Subcutaneous abdominal adipose tissue (tissue), 5 donors: Measurements from ENCODE around the gene NLGN4X.

Source experiments
- H3K27ac ChIP-seq: one replicate; pipeline ENCODE4 v1.7.0; 2013; ENCODE audit warnings: low read depth, mild to moderate bottlenecking, inconsistent platforms, low read length, moderate library complexity
- H3K27me3 ChIP-seq, 5 donors: one replicate each; pipeline ENCODE4 v1.7.0; 2013; ENCODE audit warnings: low read length in 5 of 5, inconsistent platforms in 1 of 5; ENCODE audit not compliant: control insufficient read depth in 5 of 5, insufficient read depth in 4 of 5
- H3K36me3 ChIP-seq, 5 donors: one replicate each; pipeline ENCODE4 v1.7.0; 2013; ENCODE audit warnings: low read length in 5 of 5; ENCODE audit not compliant: control insufficient read depth in 5 of 5, insufficient read depth in 5 of 5
- H3K4me1 ChIP-seq, 5 donors: one replicate each; pipeline ENCODE4 v1.7.0; 2013; ENCODE audit warnings: low read length in 5 of 5, mild to moderate bottlenecking in 3 of 5, moderate library complexity in 1 of 5; ENCODE audit not compliant: control insufficient read depth in 5 of 5, insufficient read depth in 5 of 5
- H3K4me3 ChIP-seq, 5 donors: one replicate each; pipeline ENCODE4 v1.7.0; 2013; ENCODE audit warnings: low read length in 5 of 5, low read depth in 1 of 5
- H3K9ac ChIP-seq, 5 donors: one replicate each; pipeline ENCODE4 v1.7.0; 2013; ENCODE audit warnings: low read length in 5 of 5, mild to moderate bottlenecking in 4 of 5, moderate library complexity in 3 of 5
- H3K9me3 ChIP-seq, 5 donors: one replicate each; pipeline ENCODE4 v1.7.0; 2013; ENCODE audit warnings: low read length in 5 of 5; ENCODE audit not compliant: control insufficient read depth in 5 of 5
- donor health status: healthy.
- donor health status: healthy.
- donor health status: healthy.
- donor health status: healthy.
- donor health status: healthy.

Gene NLGN4X

GRCh38 chrX:6024204-6024603 is 204.5 kb downstream of the NLGN4X start:
- Histone ChIP-seq H3K4me1 (no peaks in the 10 kb centered on the region), H3K4me3 (no peak overlapping the region), H3K9ac (no peak overlapping the region), H3K27ac (no peak overlapping the region), H3K27me3 (no peaks in the 10 kb centered on the region), H3K9me3 (no peaks in the 10 kb centered on the region), H3K36me3 (no peaks in the 10 kb centered on the region)

- Histone ChIP-seq H3K36me3 (no peaks in the 10 kb centered on the region), H3K27ac (no peak overlapping the region)
Measured at GRCh38 chrX:6021316-6022091, 207.2 kb downstream of the NLGN4X start.

GRCh38 chrX:6019076-6019475 is 209.6 kb downstream of the NLGN4X start:
- H3K4me1 ChIP-seq: no peaks in the 10 kb centered on the region
- H3K27ac ChIP-seq: no peak overlapping the region
- no peaks in the 10 kb centered on the region for H3K36me3 ChIP-seq
- H3K4me3 ChIP-seq: no peak overlapping the region
- H3K27me3 ChIP-seq: no peaks in the 10 kb centered on the region
- H3K9me3 ChIP-seq: no peaks in the 10 kb centered on the region
- H3K9ac ChIP-seq: no peak overlapping the region

More at GRCh38 chrX:6021316-6022091, 207.2 kb downstream of the NLGN4X start:
- Histone ChIP-seq H3K27me3 (no peaks in the 10 kb centered on the region), H3K9me3 (no peaks in the 10 kb centered on the region), H3K4me3 (no peak overlapping the region), H3K4me1 (no peaks in the 10 kb centered on the region), H3K9ac (no peak overlapping the region)

- H3K36me3 ChIP-seq: no peaks in the 10 kb centered on the region
- no peaks in the 10 kb centered on the region for H3K9me3 ChIP-seq
- no peaks in the 10 kb centered on the region for H3K27me3 ChIP-seq
- H3K27ac ChIP-seq: no peak overlapping the region
- H3K4me1 ChIP-seq: no peaks in the 10 kb centered on the region
- no peak overlapping the region for H3K4me3 ChIP-seq
- no peak overlapping the region for H3K9ac ChIP-seq
Measured at GRCh38 chrX:6015423-6015822, 213.2 kb downstream of the NLGN4X start.

GRCh38 chrX:6012357-6012756 is 216.3 kb downstream of the NLGN4X start:
- H3K27ac ChIP-seq: no peak overlapping the region
- H3K9me3 ChIP-seq: no peaks in the 10 kb centered on the region
- H3K36me3 ChIP-seq: no peaks in the 10 kb centered on the region
- no peaks in the 10 kb centered on the region for H3K27me3 ChIP-seq
- no peak overlapping the region for H3K9ac ChIP-seq
- no peak overlapping the region for H3K4me3 ChIP-seq
- H3K4me1 ChIP-seq: no peaks in the 10 kb centered on the region

GRCh38 chrX:6005856-6006255 is 222.8 kb downstream of the NLGN4X start:
- no peaks in the 10 kb centered on the region for H3K4me1 ChIP-seq
- no peak overlapping the region for H3K4me3 ChIP-seq
- H3K36me3 ChIP-seq: no peaks in the 10 kb centered on the region
- H3K27me3 ChIP-seq: no peaks in the 10 kb centered on the region
- no peak overlapping the region for H3K27ac ChIP-seq
- no peaks in the 10 kb centered on the region for H3K9me3 ChIP-seq
- no peak overlapping the region for H3K9ac ChIP-seq

GRCh38 chrX:6004529-6004928 is 224.1 kb downstream of the NLGN4X start:
- H3K36me3 ChIP-seq: no peaks in the 10 kb centered on the region
- H3K4me1 ChIP-seq: no peaks in the 10 kb centered on the region
- no peaks in the 10 kb centered on the region for H3K9me3 ChIP-seq
- no peak overlapping the region for H3K4me3 ChIP-seq
- H3K27me3 ChIP-seq: no peaks in the 10 kb centered on the region
- H3K9ac ChIP-seq: no peak overlapping the region
- no peak overlapping the region for H3K27ac ChIP-seq

GRCh38 chrX:6002056-6002455 is 226.6 kb downstream of the NLGN4X start:
- H3K9me3 ChIP-seq: no peaks in the 10 kb centered on the region
- H3K27ac ChIP-seq: no peak overlapping the region
- no peaks in the 10 kb centered on the region for H3K36me3 ChIP-seq
- no peak overlapping the region for H3K4me3 ChIP-seq
- no peaks in the 10 kb centered on the region for H3K27me3 ChIP-seq
- H3K4me1 ChIP-seq: no peaks in the 10 kb centered on the region
- H3K9ac ChIP-seq: no peak overlapping the region

GRCh38 chrX:5998901-5999300 is 229.8 kb downstream of the NLGN4X start:
- Histone ChIP-seq H3K9ac (no peak overlapping the region), H3K4me3 (no peak overlapping the region), H3K4me1 (no peaks in the 10 kb centered on the region), H3K27me3 (no peaks in the 10 kb centered on the region), H3K36me3 (no peaks in the 10 kb centered on the region), H3K27ac (no peak overlapping the region), H3K9me3 (no peaks in the 10 kb centered on the region)

- Histone ChIP-seq H3K27ac (no peak overlapping the region), H3K9ac (no peak overlapping the region), H3K27me3 (no peaks in the 10 kb centered on the region), H3K9me3 (no peaks in the 10 kb centered on the region), H3K4me3 (no peak overlapping the region), H3K36me3 (no peaks in the 10 kb centered on the region), H3K4me1 (no peaks in the 10 kb centered on the region)
Measured at GRCh38 chrX:5998456-5998855, 230.2 kb downstream of the NLGN4X start.
